NOMO-1 treated with DMSO at 0.1 percent for 48 hours (cell line): ENCODE measurements around the gene IKBIP.
"Not testable (repeated sequence)": the region's sequence is repeated elsewhere in the genome, so short reads cannot be mapped to it uniquely, and the experiment has no call there.

Experiments
- DNase-seq: peaks from one replicate; lab custom pipeline; 2025; ENCODE audit not compliant: unreplicated experiment; lab: John Stamatoyannopoulos, UW

The IKBIP gene

DNA sequence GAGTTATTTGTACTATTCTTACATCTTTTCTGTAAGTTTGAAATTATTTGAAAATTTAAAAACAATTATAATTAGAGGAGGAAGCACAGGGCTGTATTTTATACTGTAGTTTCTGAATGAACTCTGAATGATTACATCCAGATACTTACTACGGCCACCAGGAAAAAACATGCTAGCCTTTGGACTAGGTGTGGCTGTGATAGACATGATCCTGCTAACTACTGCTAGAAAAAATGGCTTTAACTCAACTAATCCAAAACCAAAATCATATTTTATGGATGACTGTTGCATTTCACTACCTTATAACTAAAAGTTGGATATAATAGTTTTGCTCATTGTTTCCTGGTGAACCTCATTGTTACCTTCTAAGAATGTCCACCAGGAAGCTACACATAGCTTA lies 66.2 kb downstream of the IKBIP start:
- DNase-seq, result no peak

DNA sequence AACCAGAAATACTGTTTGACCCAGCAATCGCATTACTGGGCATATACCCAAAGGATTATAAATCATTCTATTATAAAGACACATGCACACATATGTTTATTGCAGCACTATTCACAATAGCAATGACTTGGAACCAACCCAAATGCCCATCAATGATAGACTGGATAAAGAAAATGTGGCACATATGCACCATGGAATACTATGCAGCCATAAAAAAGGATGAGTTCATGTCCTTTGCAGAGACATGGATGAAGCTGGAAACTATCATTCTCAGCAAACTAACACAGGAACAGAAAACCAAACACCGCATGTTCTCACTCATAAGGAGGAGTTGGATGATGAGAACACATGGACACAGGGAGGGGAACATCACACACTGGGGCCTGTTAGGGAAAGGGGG lies 67.8 kb downstream of the IKBIP start:
- not testable (repeated sequence) for DNase-seq

DNA sequence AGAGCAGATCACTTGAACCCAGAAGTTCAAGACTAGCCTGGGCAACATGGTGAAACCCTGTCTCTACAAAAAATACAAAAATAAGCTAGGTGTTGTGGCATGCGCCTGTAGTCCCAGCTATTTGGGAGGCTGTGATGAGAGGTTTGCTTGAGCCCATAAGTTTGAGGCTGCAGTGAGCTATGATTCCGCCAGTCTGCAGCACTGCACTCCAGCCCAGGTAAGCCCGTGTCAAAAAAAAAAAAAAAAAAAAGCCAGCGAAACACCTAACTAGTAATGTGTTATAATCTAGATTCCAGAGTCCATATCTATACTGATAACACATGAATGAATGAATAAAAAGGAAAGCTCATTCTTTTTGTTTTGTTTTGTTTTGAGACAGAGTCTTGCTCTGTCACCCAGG lies 69.6 kb downstream of the IKBIP start:
- no peak for DNase-seq
